PC-9 (cell line): ENCODE measurements around the gene ALLC. TPM values are rescaled to one million over a fixed set of nuclear protein-coding genes. Genes with fewer than 3 reads are reported as not detected.

Experiments used
- BruUV-seq: library from RNA; stranded (reverse); fragments of 400-500 nt; replicated peaks from 2 replicates; lab custom pipeline; 2021; lab: Mats Ljungman, UMichigan
- CTCF ChIA-PET: fragments of 300-600 bp; sonication (Branson Sonifier 250); formaldehyde crosslinking; loops from one replicate; lab custom pipeline; 2022; ENCODE audit warnings: antibody characterized with exemption; lab: Charles Lee
- POLR2A ChIA-PET: fragments of 300-600 bp; sonication (Branson Sonifier 250); formaldehyde crosslinking; loops from one replicate; lab custom pipeline; 2022; ENCODE audit warnings: antibody characterized with exemption; ENCODE audit not compliant: unreplicated experiment; lab: Charles Lee
- DNase-seq, 2 experiments: peaks; one replicate each; pipeline versions ENCODE4 v3.0.0 to v3.0.0-alpha.2; 2015 to 2022; ENCODE audit warnings: mixed read lengths in 1 of 2
- H2AFZ ChIP-seq: fragments of 200-600 bp; sonication (generic); 2 replicates; pipeline ENCODE4 v1.8.1; 2017; ENCODE audit warnings: antibody characterized with exemption
- H3F3A ChIP-seq: fragments of 200-600 bp; sonication (generic); 2 replicates; pipeline ENCODE4 v1.8.1; 2017; ENCODE audit warnings: antibody characterized with exemption, mild to moderate bottlenecking, low read depth; ENCODE audit not compliant: insufficient read depth
- H3K27ac ChIP-seq: fragments of 200-600 bp; sonication (generic); 2 replicates; pipeline ENCODE4 v1.6.1; 2016; ENCODE audit warnings: mixed run types
- H3K27me3 ChIP-seq: fragments of 200-600 bp; sonication (generic); 2 replicates; pipeline ENCODE4 v1.6.1; 2016; ENCODE audit warnings: low read depth, mixed run types; ENCODE audit not compliant: insufficient read depth
- H3K36me3 ChIP-seq: fragments of 200-600 bp; sonication (generic); 2 replicates; pipeline ENCODE4 v1.6.1; 2016; ENCODE audit warnings: low read depth, mixed run types
- H3K4me1 ChIP-seq: fragments of 200-600 bp; sonication (generic); replicated peaks from 2 replicates; pipeline ENCODE4 v1.6.1; 2016; ENCODE audit warnings: mixed run types; ENCODE audit not compliant: insufficient read depth
- H3K4me2 ChIP-seq: fragments of 200-600 bp; sonication (generic); 2 replicates; pipeline ENCODE4 v1.6.1; 2017; ENCODE audit warnings: mixed run types
- H3K4me3 ChIP-seq: fragments of 200-600 bp; sonication (generic); 2 replicates; pipeline ENCODE4 v1.6.1; 2016; ENCODE audit warnings: mixed run types
- H3K79me2 ChIP-seq: fragments of 200-600 bp; sonication (generic); 2 replicates; pipeline ENCODE4 v1.6.1; 2017; ENCODE audit warnings: low read depth, mixed run types
- H3K9me2 ChIP-seq: fragments of 200-600 bp; sonication (generic); 2 replicates; pipeline ENCODE4 v1.8.1; 2017; ENCODE audit warnings: mild to moderate bottlenecking; ENCODE audit not compliant: insufficient read depth
- H3K9me3 ChIP-seq: fragments of 200-600 bp; sonication (generic); 2 replicates; pipeline ENCODE4 v1.8.1; 2016; ENCODE audit warnings: low read depth; ENCODE audit not compliant: insufficient read depth
- H4K20me1 ChIP-seq: fragments of 200-600 bp; sonication (generic); 2 replicates; pipeline ENCODE4 v1.8.1; 2017; ENCODE audit not compliant: insufficient read depth
- CTCF ChIP-seq: fragments of 200-600 bp; sonication (generic); conservative IDR thresholded peaks from 2 replicates; pipeline ENCODE4 v1.6.1; 2017; ENCODE audit warnings: mixed run types, antibody characterized with exemption, mild to moderate bottlenecking, moderate library complexity
- EZH2 ChIP-seq: fragments of 200-600 bp; sonication (generic); IDR thresholded peaks from 2 replicates; pipeline ENCODE4 v1.8.0; 2017; ENCODE audit warnings: antibody characterized with exemption, low read depth
- intact Hi-C: fragments of 100-400 bp; cut with micrococcal nuclease; formaldehyde crosslinking; loops from one replicate; pipeline ENCODE4 v1.10.0; 2022; ENCODE audit not compliant: unreplicated experiment
- total RNA-seq: library from RNA; stranded (reverse); gene quantifications from 2 replicates; pipeline ENCODE4 v1.2.3, GENCODE V29; 2021

ALLC gene
- total RNA-seq, 1 experiment from 2014 or later: not detected

GRCh38 chr2:3689998-3690748 lies 32.2 kb downstream of the ALLC start:
- Histone ChIP-seq H3K4me3 (no peak overlapping the region), H3K9me3 (no peaks in the 10 kb centered on the region), H3K4me1 (no peaks in the 10 kb centered on the region), H3K9me2 (no peaks in the 10 kb centered on the region), H3K36me3 (no peaks in the 10 kb centered on the region), H4K20me1 (no peaks in the 10 kb centered on the region; the same call in 1 of the 2 replicates), H2AFZ (no peak overlapping the region), H3K27me3 (peaks cover 36% of the 10 kb centered on the region), H3F3A (no peaks in the 10 kb centered on the region), H3K4me2 (no peak overlapping the region), H3K27ac (no peak overlapping the region), H3K79me2 (no peaks in the 10 kb centered on the region)
- intact Hi-C loops: no loop called here
- no TSS peak for BruUV-seq
- CTCF ChIA-PET: no interaction called here
- POLR2A ChIA-PET: no interaction called here
- TF ChIP-seq EZH2: no peak
- TF ChIP-seq CTCF: no peak
- no peak for DNase-seq

- CTCF ChIA-PET: no interaction called here
- Histone ChIP-seq H3K4me3 (no peak overlapping the region), H3K4me1 (no peaks in the 10 kb centered on the region), H3F3A (no peaks in the 10 kb centered on the region), H3K36me3 (no peaks in the 10 kb centered on the region), H3K79me2 (no peaks in the 10 kb centered on the region), H3K27ac (no peak overlapping the region), H3K9me3 (no peaks in the 10 kb centered on the region), H4K20me1 (no peaks in the 10 kb centered on the region; the same call in 1 of the 2 replicates), H2AFZ (no peak overlapping the region), H3K27me3 (peaks cover 48% of the 10 kb centered on the region), H3K9me2 (no peaks in the 10 kb centered on the region), H3K4me2 (no peak overlapping the region)
- intact Hi-C loops: no loop called here
- no peak for DNase-seq
- POLR2A ChIA-PET: no interaction called here
- no TSS peak for BruUV-seq
- TF ChIP-seq CTCF (peak; percentile 70), EZH2 (no peak)
These were observed 34.4 kb downstream of the ALLC start for GRCh38 chr2:3692375-3692774.

- intact Hi-C loops: no loop called here
- no peaks in the 10 kb centered on the region; the same call in 1 of the 2 replicates for H4K20me1 ChIP-seq
- POLR2A ChIA-PET: no interaction called here
- H3K4me2 ChIP-seq: no peak overlapping the region
- CTCF ChIA-PET: no interaction called here
- no peaks in the 10 kb centered on the region for H3K4me1 ChIP-seq
- no peak overlapping the region for H3K4me3 ChIP-seq
- no peaks in the 10 kb centered on the region for H3K79me2 ChIP-seq
- no peaks in the 10 kb centered on the region for H3F3A ChIP-seq
- TF ChIP-seq CTCF (no peak), EZH2 (no peak)
- H3K27ac ChIP-seq: no peak overlapping the region
- no peak overlapping the region for H2AFZ ChIP-seq
- BruUV-seq: no TSS peak
- peaks cover 87% of the 10 kb centered on the region for H3K27me3 ChIP-seq
- no peaks in the 10 kb centered on the region for H3K36me3 ChIP-seq
- no peak for DNase-seq
- no peaks in the 10 kb centered on the region for H3K9me2 ChIP-seq
- no peaks in the 10 kb centered on the region for H3K9me3 ChIP-seq
These were observed 38.5 kb downstream of the ALLC start for GRCh38 chr2:3696545-3696944.
